Mucosa of descending colon (tissue), 3 donors: Measurements from ENCODE around the gene RNASE12. TPM values are rescaled to one million over a fixed set of nuclear protein-coding genes. Genes with fewer than 3 reads are reported as not detected.
A peak's percentile ranks its signal among the peaks of the same experiment; 100 is the strongest.

Source experiments
- ATAC-seq: fragments of 200-7000 bp; cut with Tn5 transposase; one replicate; pipeline ENCODE4 v1.9.1; 2020; ENCODE audit warnings: mild to moderate bottlenecking, moderate library complexity
- DNase-seq, 3 donors: peaks; one replicate each; pipeline ENCODE4 v3.0.0-alpha.2; 2020
- H3K36me3 ChIP-seq: fragments of 200-600 bp; one replicate; pipeline ENCODE4 v1.8.0; 2021; ENCODE audit warnings: low read depth, mild to moderate bottlenecking
- H3K4me1 ChIP-seq: fragments of 200-600 bp; one replicate; pipeline ENCODE4 v1.8.0; 2021; ENCODE audit warnings: low read depth, mild to moderate bottlenecking
- H3K4me3 ChIP-seq: fragments of 200-600 bp; one replicate; pipeline ENCODE4 v1.8.0; 2021; ENCODE audit warnings: mild to moderate bottlenecking
- H3K9me3 ChIP-seq: fragments of 200-600 bp; one replicate; pipeline ENCODE4 v1.8.0; 2021; ENCODE audit warnings: mild to moderate bottlenecking
- intact Hi-C, 2 donors: fragments of 100-400 bp; cut with DNase I in 1 of 2; cut with micrococcal nuclease in 1 of 2; formaldehyde crosslinking; loops; one replicate each; pipeline versions ENCODE4 v1.11.0 to v1.11.1; 2022; cut with DNase I, micrococcal nuclease
- total RNA-seq, 3 donors: library from RNA; stranded (reverse); fragmentation: NEBNext Ultra II Directional in 2 of 3; extraction: Animal tissue kit (Norgen Biotek cat#: 25700) in 2 of 3; gene quantifications; one replicate each; pipeline versions ENCODE4 v1.2.1 to v1.2.4, GENCODE V29; 2021 to 2023
- TF ChIP-seq, protein P1 (sequence below): fragments of 200-600 bp; IDR thresholded peaks from one replicate; pipeline ENCODE4 v1.8.0; 2022; ENCODE audit warnings: antibody characterized with exemption, mild to moderate bottlenecking
- donor health status: DM: no; HTN: no; CAD: no; lungs with moderate emphysema.
- donor health status: DM: no; HTN: no; CAD: no.
- donor health status: DM: no; HTN: yes; CAD: no.

Gene RNASE12
- total RNA-seq, 3 donors from 2014 or later, result not detected

DNA sequence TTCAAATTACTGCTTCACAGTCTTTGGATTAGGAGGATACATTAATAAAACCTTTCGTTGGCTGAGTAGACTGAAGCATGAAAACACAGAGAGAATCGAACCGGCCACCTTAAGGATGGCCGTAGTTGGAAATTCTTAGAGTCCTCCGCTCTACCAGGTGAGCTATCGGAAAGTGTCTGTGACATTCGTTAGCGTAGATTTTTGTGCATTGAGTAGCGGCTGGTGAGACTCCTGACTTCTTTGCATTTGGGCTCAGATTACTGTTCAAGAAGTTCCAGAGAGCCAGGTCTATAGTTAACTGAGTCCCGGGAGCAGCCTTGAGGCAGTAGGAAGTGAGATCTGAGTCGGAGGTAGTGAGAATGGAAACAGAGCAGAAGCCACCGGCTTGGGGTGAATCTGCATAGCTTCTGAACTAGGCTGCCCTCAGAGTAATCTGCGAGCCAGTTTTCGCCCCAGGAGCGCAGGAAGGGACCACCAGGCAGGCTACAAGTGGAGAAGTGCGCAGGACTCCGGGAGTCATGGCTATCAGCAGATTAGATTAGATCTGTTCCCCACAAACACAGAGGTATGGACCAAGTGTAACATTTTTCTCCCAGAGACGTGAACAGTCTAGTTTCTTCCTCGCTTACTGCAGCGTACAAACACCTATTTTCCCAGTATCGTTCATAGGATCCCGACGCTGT, 39.3 kb upstream of the RNASE12 start:
- ATAC-seq (peak; percentile 52), DNase-seq (peak in 1 of 3 donors; percentile 64)
- H3K36me3 ChIP-seq, result no peaks in the 10 kb centered on the region
- peaks cover 6% of the 10 kb centered on the region for H3K4me1 ChIP-seq
- intact Hi-C loops, result no loop called here
- no peaks in the 10 kb centered on the region for H3K9me3 ChIP-seq
- TF ChIP-seq, protein P1, sequence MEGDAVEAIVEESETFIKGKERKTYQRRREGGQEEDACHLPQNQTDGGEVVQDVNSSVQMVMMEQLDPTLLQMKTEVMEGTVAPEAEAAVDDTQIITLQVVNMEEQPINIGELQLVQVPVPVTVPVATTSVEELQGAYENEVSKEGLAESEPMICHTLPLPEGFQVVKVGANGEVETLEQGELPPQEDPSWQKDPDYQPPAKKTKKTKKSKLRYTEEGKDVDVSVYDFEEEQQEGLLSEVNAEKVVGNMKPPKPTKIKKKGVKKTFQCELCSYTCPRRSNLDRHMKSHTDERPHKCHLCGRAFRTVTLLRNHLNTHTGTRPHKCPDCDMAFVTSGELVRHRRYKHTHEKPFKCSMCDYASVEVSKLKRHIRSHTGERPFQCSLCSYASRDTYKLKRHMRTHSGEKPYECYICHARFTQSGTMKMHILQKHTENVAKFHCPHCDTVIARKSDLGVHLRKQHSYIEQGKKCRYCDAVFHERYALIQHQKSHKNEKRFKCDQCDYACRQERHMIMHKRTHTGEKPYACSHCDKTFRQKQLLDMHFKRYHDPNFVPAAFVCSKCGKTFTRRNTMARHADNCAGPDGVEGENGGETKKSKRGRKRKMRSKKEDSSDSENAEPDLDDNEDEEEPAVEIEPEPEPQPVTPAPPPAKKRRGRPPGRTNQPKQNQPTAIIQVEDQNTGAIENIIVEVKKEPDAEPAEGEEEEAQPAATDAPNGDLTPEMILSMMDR, result no peak
- no peak overlapping the region for H3K4me3 ChIP-seq

DNA sequence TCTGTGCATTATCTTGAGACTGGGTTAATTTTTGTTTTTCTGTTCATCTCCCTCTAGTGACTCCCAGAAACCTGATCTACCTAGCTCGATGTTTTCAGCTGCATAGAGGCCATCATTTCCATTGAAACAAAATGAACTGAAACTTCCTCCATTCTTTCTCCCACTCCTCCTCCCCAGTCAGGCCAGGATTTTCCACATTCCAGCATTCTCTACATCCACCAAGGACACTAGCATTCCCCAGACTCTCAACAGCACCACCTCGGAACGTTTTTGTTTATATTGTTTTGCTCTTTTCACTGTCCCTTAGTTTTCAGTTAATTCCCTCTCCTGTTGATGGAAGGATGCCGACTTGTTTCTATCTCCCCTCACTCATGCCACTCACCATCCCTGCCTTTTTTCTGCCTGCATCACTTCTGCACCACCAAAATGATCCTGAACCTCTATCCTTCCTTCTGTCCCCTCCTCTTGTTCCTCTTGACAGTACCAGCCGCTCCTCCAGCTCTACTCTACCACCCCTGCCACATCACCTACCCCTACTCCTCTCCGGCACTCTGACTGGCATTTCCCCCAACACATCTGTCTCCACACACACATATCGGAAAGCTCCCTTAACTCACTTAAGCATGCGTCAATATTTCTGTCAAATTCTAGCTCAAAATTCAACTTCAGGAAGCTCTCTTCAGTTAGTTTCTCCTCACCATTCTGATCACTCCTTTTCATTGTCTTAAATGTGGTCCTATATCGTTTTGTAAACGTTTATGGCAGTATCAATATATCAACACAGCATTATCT, 37.1 kb upstream of the RNASE12 start:
- Histone ChIP-seq H3K9me3 (no peaks in the 10 kb centered on the region), H3K4me3 (no peak overlapping the region), H3K4me1 (peaks cover 15% of the 10 kb centered on the region), H3K36me3 (no peaks in the 10 kb centered on the region)
- no peak for ATAC-seq
- intact Hi-C loops, result no loop called here
- no peak for DNase-seq
- TF ChIP-seq, protein P1, result no peak

DNA sequence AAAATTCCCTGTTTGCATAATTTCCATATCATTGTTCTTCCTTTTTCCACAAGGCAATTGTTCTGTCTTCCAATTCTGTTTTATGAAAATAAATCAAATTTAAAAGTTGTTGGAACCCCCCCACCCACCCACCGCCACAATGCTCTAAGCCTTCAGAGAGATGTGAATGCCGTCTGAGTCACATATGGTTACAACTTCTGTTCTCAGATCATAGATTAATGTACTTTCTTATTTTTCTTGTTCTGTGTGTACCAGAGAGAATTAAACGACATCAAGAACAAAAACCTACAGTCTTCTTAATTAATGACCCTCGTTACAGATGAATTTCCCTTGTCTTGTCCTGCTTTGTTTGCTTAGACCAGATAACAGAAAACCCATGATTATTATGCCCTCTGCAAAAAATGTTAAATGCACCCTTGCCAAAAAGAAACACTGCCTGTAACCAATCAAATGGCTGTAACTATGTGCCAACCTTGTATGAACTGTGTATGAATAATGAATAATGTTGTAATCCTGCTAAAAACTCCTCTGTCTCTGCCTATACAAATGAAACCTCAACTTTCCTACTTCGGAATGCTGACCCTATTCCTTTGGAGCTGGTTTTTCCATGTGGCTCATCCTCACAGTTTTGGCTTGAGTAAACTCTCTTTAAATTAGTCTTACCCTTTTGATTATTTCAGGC, 36.3 kb upstream of the RNASE12 start:
- intact Hi-C loops, result no loop called here
- Histone ChIP-seq H3K9me3 (no peaks in the 10 kb centered on the region), H3K4me3 (no peak overlapping the region), H3K4me1 (peaks cover 11% of the 10 kb centered on the region), H3K36me3 (no peaks in the 10 kb centered on the region)
- TF ChIP-seq, protein P1, result no peak
- no peak for DNase-seq
- no peak for ATAC-seq

DNA sequence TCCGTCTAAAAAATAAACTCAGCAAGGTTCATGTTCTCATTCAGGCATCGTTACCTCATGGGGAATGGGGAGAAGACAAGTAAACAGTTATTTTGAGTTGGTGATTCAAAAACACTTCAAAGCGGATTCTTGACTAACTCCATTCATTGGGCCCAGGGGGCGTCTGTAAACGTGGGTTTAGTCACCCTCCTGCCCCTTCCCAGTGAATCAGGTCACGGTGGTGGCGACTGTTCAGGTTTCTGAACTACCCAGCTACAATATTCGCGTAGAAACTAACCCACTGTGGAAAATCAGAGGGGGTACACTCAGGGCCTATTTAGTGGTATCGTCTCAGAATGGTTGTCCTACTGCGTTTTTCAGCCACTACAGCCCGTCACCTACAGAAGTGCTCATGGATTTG, 35.1 kb upstream of the RNASE12 start:
- H3K36me3 ChIP-seq, result no peaks in the 10 kb centered on the region
- no peak overlapping the region for H3K4me3 ChIP-seq

DNA sequence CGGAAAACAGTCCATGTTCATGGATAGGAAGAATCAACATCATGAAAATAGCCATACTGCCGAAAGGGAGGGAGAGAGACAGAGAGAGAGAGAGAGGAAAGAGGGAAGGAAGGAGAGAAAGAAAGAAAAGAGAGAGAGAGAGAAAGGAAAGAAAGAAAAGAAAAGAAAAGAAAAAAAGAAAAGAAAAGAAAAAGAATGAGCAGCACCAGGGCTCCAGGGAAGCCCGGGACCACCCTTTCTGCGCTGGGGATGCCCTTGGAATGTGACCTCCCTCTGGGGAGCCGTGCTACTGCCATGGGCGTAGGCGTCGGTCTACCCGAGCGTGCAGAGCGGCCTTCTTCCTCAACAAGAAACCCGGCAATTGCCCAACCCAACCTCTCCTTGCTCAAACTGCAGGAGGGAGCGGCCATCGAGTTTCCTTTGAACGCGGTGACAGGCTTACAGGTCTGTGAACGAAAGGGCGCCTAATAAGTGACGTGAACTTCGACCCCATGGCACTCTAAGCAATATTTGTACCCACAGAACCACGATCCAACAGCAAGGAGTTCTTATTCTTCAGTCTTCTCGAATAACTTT, 33.4 kb upstream of the RNASE12 start:
- peaks cover 9% of the 10 kb centered on the region for H3K4me1 ChIP-seq
- H3K36me3 ChIP-seq, result no peaks in the 10 kb centered on the region
- DNase-seq (peak; percentile 80 to 84 (median 81)), ATAC-seq (peak; percentile 96)
- no peak overlapping the region for H3K4me3 ChIP-seq
- intact Hi-C loops, result no loop called here
- TF ChIP-seq, protein P1, result no peak
- H3K9me3 ChIP-seq, result no peaks in the 10 kb centered on the region

More for the DNA sequence above, 35.1 kb upstream of the RNASE12 start:
- ATAC-seq, result no peak
- Histone ChIP-seq H3K4me1 (peaks cover 9% of the 10 kb centered on the region), H3K9me3 (no peaks in the 10 kb centered on the region)
- DNase-seq, result no peak
- intact Hi-C loops, result no loop called here
- TF ChIP-seq, protein P1, result no peak
